HepG2 (cell line): Measurements from ENCODE around the gene GRID1. TPM values are rescaled to one million over a fixed set of nuclear protein-coding genes. Genes with fewer than 3 reads are reported as not detected.
A peak's percentile ranks its signal among the peaks of the same experiment; 100 is the strongest.

Experiments
- BRD4 ChIP-seq: sonication (generic); formaldehyde crosslinking; IDR thresholded peaks from 2 replicates; pipeline ENCODE4 v1.4.0; 2020; ENCODE audit warnings: missing genetic modification reagents
- ELF3 ChIP-seq: IDR thresholded peaks from 2 replicates; pipeline ENCODE4 v1.6.1; 2016; ENCODE audit warnings: missing genetic modification reagents, missing compliant biosample characterization
- GABPA ChIP-seq, 2 experiments: IDR thresholded peaks; 2 replicates each; pipeline ENCODE4 v1.6.1; 2011 to 2016; ENCODE audit warnings: low read depth in 2 of 2, low read length in 1 of 2, missing biosample characterization in 1 of 2, missing genetic modification characterization in 1 of 2
- HMGA1 ChIP-seq: sonication (generic); formaldehyde crosslinking; conservative IDR thresholded peaks from 2 replicates; pipeline ENCODE4 v1.4.0; 2020; ENCODE audit warnings: missing genetic modification reagents
- NR2F1 ChIP-seq, 2 experiments: fragments of 450-650 bp in 1 of 2; formaldehyde crosslinking in 1 of 2; IDR thresholded peaks; 2 replicates each; pipeline versions ENCODE4 v1.5.0 to v1.6.1; 2016 to 2020; ENCODE audit warnings: mild to moderate bottlenecking in 1 of 2, missing compliant biosample characterization in 1 of 2, missing genetic modification reagents in 1 of 2, moderate library complexity in 1 of 2
- RAD51 ChIP-seq: fragments of 450-650 bp; IDR thresholded peaks from 2 replicates; pipeline ENCODE4 v1.6.1; 2016; ENCODE audit warnings: borderline replicate concordance
- RORA ChIP-seq: sonication (generic); formaldehyde crosslinking; IDR thresholded peaks from 2 replicates; pipeline ENCODE4 v1.5.0; 2020; ENCODE audit warnings: mild to moderate bottlenecking, missing genetic modification reagents, moderate library complexity
- TBX3 ChIP-seq: fragments of 450-650 bp; IDR thresholded peaks from 2 replicates; pipeline ENCODE4 v1.6.1; 2017; ENCODE audit warnings: antibody characterized with exemption, mild to moderate bottlenecking, inconsistent platforms, borderline replicate concordance
- ZBTB42 ChIP-seq: sonication (generic); formaldehyde crosslinking; IDR thresholded peaks from 2 replicates; pipeline ENCODE4 v1.5.0; 2020; ENCODE audit warnings: mild to moderate bottlenecking, missing genetic modification reagents
- ZMAT3 ChIP-seq: sonication (generic); formaldehyde crosslinking; conservative IDR thresholded peaks from 2 replicates; pipeline ENCODE4 v1.7.0; 2021; ENCODE audit warnings: missing genetic modification reagents
- ZNF367 ChIP-seq: sonication (generic); formaldehyde crosslinking; IDR thresholded peaks from 2 replicates; pipeline ENCODE4 v1.4.0; 2020; ENCODE audit warnings: missing genetic modification reagents, borderline replicate concordance
- ZNF543 ChIP-seq: sonication (generic); formaldehyde crosslinking; IDR thresholded peaks from 2 replicates; pipeline ENCODE4 v1.4.0; 2020; ENCODE audit warnings: mild to moderate bottlenecking, missing genetic modification reagents
- ZNF7 ChIP-seq: IDR thresholded peaks from 2 replicates; pipeline ENCODE4 v1.6.1; 2016; ENCODE audit warnings: missing biosample characterization, missing genetic modification reagents
- ZNF75D ChIP-seq: sonication (generic); formaldehyde crosslinking; IDR thresholded peaks from 2 replicates; pipeline ENCODE4 v1.8.1; 2023; ENCODE audit warnings: missing genetic modification reagents, mild to moderate bottlenecking, borderline replicate concordance
- ZNF790 ChIP-seq: sonication (generic); formaldehyde crosslinking; IDR thresholded peaks from 2 replicates; pipeline ENCODE4 v1.8.0; 2022; ENCODE audit warnings: missing genetic modification reagents, mild to moderate bottlenecking, borderline replicate concordance
- polyA plus RNA-seq, 8 experiments: library from polyadenylated mRNA; depleted of rRNA in 3 of 8; stranded (reverse) in 7 of 8; unstranded in 1 of 8; fragments of >200 nt; fragmentation: Illumina TruSeq in 4 of 8; extraction: Trizol in 4 of 8; gene quantifications; 2 replicates each; pipeline versions ENCODE4 v1.2.1 to v1.2.3, GENCODE V29; 2011 to 2016; ENCODE audit warnings: low read depth in 4 of 8, missing spikeins in 1 of 8, mixed read lengths in 1 of 8; ENCODE audit not compliant: insufficient read depth in 1 of 8
- total RNA-seq, 5 experiments: library from RNA; depleted of rRNA; stranded (reverse); fragments of >200 nt; fragmentation: Illumina TruSeq; extraction: Trizol; gene quantifications; 2 replicates each; pipeline ENCODE4 v1.2.3, GENCODE V29; 2016; ENCODE audit warnings: low read depth in 1 of 5
- TF ChIP-seq, protein P1 (sequence below): sonication (generic); formaldehyde crosslinking; IDR thresholded peaks from 2 replicates; pipeline ENCODE4 v1.9.0; 2021; ENCODE audit warnings: mild to moderate bottlenecking, missing genetic modification reagents
- TF ChIP-seq, protein P2 (sequence below): sonication (generic); formaldehyde crosslinking; IDR thresholded peaks from 2 replicates; pipeline ENCODE4 v1.4.0; 2020; ENCODE audit warnings: mild to moderate bottlenecking, missing genetic modification reagents
- TF ChIP-seq, protein P3 (sequence below): sonication (generic); formaldehyde crosslinking; IDR thresholded peaks from 2 replicates; pipeline ENCODE4 v1.8.0; 2022; ENCODE audit warnings: mild to moderate bottlenecking, missing genetic modification reagents, moderate library complexity
- TF ChIP-seq, protein P4 (sequence below): sonication (generic); formaldehyde crosslinking; IDR thresholded peaks from 2 replicates; pipeline ENCODE4 v1.4.0; 2020; ENCODE audit warnings: missing genetic modification reagents, borderline replicate concordance

The GRID1 gene
- total and polyA plus RNA-seq, 2 of the 13 experiments (the other 11 are each of a cell fraction or from before 2014, with no cell fraction given): 0.05 TPM; not detected in 1

DNA sequence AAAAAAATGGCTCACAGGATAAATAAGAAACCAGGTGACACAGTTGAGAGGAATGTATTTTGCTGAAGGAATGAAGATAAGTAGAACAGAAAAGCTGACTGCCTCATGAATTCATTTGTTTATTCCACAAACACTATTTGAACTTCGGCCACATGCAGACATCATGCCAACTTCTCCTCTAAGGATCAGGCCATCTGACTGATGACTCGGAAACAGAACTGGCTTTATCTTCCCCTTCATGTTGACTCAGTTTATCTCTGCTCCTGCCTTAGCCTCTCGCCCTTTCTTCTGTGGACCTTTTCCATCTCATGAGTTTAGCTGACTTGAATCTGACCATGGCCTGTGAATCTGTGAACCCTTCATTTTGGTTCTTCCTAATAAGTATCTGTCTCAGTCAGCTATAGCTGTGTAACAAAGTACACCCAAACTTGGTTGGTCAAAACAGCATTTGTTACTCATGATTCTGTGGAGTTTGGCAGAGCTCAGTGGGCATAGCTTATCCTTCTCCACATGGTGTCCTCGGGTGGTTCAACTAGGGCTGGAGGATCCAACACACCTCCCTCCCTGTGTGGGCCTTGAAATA, 44.0 kb upstream of the GRID1 start (continued):
- TF ChIP-seq, protein P1, sequence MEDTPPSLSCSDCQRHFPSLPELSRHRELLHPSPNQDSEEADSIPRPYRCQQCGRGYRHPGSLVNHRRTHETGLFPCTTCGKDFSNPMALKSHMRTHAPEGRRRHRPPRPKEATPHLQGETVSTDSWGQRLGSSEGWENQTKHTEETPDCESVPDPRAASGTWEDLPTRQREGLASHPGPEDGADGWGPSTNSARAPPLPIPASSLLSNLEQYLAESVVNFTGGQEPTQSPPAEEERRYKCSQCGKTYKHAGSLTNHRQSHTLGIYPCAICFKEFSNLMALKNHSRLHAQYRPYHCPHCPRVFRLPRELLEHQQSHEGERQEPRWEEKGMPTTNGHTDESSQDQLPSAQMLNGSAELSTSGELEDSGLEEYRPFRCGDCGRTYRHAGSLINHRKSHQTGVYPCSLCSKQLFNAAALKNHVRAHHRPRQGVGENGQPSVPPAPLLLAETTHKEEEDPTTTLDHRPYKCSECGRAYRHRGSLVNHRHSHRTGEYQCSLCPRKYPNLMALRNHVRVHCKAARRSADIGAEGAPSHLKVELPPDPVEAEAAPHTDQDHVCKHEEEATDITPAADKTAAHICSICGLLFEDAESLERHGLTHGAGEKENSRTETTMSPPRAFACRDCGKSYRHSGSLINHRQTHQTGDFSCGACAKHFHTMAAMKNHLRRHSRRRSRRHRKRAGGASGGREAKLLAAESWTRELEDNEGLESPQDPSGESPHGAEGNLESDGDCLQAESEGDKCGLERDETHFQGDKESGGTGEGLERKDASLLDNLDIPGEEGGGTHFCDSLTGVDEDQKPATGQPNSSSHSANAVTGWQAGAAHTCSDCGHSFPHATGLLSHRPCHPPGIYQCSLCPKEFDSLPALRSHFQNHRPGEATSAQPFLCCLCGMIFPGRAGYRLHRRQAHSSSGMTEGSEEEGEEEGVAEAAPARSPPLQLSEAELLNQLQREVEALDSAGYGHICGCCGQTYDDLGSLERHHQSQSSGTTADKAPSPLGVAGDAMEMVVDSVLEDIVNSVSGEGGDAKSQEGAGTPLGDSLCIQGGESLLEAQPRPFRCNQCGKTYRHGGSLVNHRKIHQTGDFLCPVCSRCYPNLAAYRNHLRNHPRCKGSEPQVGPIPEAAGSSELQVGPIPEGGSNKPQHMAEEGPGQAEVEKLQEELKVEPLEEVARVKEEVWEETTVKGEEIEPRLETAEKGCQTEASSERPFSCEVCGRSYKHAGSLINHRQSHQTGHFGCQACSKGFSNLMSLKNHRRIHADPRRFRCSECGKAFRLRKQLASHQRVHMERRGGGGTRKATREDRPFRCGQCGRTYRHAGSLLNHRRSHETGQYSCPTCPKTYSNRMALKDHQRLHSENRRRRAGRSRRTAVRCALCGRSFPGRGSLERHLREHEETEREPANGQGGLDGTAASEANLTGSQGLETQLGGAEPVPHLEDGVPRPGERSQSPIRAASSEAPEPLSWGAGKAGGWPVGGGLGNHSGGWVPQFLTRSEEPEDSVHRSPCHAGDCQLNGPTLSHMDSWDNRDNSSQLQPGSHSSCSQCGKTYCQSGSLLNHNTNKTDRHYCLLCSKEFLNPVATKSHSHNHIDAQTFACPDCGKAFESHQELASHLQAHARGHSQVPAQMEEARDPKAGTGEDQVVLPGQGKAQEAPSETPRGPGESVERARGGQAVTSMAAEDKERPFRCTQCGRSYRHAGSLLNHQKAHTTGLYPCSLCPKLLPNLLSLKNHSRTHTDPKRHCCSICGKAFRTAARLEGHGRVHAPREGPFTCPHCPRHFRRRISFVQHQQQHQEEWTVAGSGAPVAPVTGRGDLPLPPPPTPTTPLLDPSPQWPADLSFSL: no peak
- TF ChIP-seq RORA (no peak), ZNF75D (CRISPR knock-in tag) (no peak), BRD4 (CRISPR knock-in tag) (0 out of 2 replicates have a peak, but pooled peaks have one; percentile 42), ZNF543 (no peak), HMGA1 (no peak), RAD51 (peak; percentile 7; the same call in 1 of the 2 replicates), ZMAT3 (CRISPR knock-in tag) (no peak), ZBTB42 (no peak), ZNF790 (CRISPR knock-in tag) (no peak), ELF3 (CRISPR knock-in tag) (peak; percentile 67), TBX3 (no peak), ZNF7 (CRISPR knock-in tag) (0 out of 2 replicates have a peak, but pooled peaks have one; percentile 4), NR2F1 (CRISPR knock-in tag; IDR thresholded peaks at IDR 0.05) (0 out of 4 replicates have a peak, but pooled peaks of 1 of the 2 experiments have one; percentile 9), ZNF367 (CRISPR knock-in tag) (no peak), GABPA (IDR thresholded peaks at IDR 0.05; ENCODE audit: low read depth, low read length) (no peak), GABPA (CRISPR knock-in tag; IDR thresholded peaks at IDR 0.05; ENCODE audit: low read depth) (peak; percentile 50; the same call in 1 of the 2 replicates)
- TF ChIP-seq, protein P2, sequence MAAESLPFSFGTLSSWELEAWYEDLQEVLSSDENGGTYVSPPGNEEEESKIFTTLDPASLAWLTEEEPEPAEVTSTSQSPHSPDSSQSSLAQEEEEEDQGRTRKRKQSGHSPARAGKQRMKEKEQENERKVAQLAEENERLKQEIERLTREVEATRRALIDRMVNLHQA (CRISPR knock-in tag): no peak
- TF ChIP-seq, protein P3, sequence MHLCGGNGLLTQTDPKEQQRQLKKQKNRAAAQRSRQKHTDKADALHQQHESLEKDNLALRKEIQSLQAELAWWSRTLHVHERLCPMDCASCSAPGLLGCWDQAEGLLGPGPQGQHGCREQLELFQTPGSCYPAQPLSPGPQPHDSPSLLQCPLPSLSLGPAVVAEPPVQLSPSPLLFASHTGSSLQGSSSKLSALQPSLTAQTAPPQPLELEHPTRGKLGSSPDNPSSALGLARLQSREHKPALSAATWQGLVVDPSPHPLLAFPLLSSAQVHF: no peak
- TF ChIP-seq, protein P4, sequence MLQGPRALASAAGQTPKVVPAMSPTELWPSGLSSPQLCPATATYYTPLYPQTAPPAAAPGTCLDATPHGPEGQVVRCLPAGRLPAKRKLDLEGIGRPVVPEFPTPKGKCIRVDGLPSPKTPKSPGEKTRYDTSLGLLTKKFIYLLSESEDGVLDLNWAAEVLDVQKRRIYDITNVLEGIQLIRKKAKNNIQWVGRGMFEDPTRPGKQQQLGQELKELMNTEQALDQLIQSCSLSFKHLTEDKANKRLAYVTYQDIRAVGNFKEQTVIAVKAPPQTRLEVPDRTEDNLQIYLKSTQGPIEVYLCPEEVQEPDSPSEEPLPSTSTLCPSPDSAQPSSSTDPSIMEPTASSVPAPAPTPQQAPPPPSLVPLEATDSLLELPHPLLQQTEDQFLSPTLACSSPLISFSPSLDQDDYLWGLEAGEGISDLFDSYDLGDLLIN (CRISPR knock-in tag): no peak
